ENCODE data around the gene MAGI1. TPM values are rescaled to one million over a fixed set of nuclear protein-coding genes. Genes with fewer than 3 reads are reported as not detected.

The MAGI1 gene
- total RNA-seq, 1 donor from 2014 or later: 49.8 TPM

DNA sequence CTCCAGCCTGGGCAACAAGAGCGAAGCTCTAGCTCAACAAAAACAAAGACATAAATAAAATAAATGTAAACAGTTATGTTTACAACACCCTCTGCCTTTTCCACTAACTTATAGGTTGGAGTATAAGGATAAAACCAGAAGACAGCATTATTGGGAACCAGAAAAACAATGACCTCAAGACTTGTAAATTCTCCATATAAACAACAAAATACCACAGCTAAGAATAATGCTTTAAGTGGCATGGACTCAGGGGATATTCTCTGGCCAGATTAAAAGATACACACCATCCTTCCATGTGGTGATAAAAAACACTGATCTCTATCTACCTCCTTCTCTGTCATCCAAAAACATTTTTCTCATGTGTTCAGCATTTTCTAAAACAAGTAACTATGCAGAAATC lies 500.6 kb downstream of the MAGI1 start:
- Mint-ChIP-seq H3K4me3 (no peak overlapping the region), H3K9me3 (no peaks in the 10 kb centered on the region), H3K27ac (ENCODE audit: unreplicated experiment) (no peak overlapping the region), H3K4me1 (peaks cover 34% of the 10 kb centered on the region), H3K27me3 (ENCODE audit: low read depth) (no peaks in the 10 kb centered on the region), H3K36me3 (ENCODE audit: low read depth) (peaks cover 5% of the 10 kb centered on the region)
- TF ChIP-seq CTCF (conservative IDR thresholded peaks at IDR 0.05): no peak
- DNase-seq (ENCODE audit: low read depth, low spot score): no peak

GRCh38 chr3:65537109-65537508 lies 501.6 kb downstream of the MAGI1 start:
- Mint-ChIP-seq H3K4me3 (no peak overlapping the region), H3K27me3 (ENCODE audit: low read depth) (no peaks in the 10 kb centered on the region), H3K27ac (ENCODE audit: unreplicated experiment) (no peak overlapping the region), H3K36me3 (ENCODE audit: low read depth) (peaks cover 2% of the 10 kb centered on the region), H3K9me3 (no peaks in the 10 kb centered on the region), H3K4me1 (peaks cover 40% of the 10 kb centered on the region)
- no peak for DNase-seq (ENCODE audit: low read depth, low spot score)
- no peak for TF ChIP-seq CTCF (conservative IDR thresholded peaks at IDR 0.05)

DNA sequence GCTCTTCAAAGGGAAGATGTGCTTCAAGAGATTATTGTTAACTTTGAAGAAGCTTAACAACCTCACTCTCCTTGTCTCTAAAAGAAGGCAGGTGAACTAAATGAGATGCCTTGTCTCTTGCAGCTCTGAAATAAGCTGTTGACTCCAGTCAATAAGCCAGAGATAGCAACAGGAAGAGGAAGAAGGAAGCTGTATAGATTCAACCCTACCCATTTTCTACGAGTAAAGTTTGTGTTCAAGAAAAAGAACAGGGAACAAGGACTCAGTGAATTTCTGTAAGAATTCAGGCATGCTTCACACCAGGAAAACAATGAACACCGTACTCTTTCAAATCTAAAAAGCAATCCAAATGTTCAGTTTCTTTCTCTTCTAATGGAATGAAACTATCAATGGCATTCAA lies 503.5 kb downstream of the MAGI1 start:
- H3K27ac Mint-ChIP-seq (ENCODE audit: unreplicated experiment): no peak overlapping the region
- DNase-seq (ENCODE audit: low read depth, low spot score): no peak
- H3K9me3 Mint-ChIP-seq: no peaks in the 10 kb centered on the region
- H3K27me3 Mint-ChIP-seq (ENCODE audit: low read depth): no peaks in the 10 kb centered on the region
- no peaks in the 10 kb centered on the region for H3K36me3 Mint-ChIP-seq (ENCODE audit: low read depth)
- TF ChIP-seq CTCF (conservative IDR thresholded peaks at IDR 0.05): no peak
- peaks cover 29% of the 10 kb centered on the region for H3K4me1 Mint-ChIP-seq
- no peak overlapping the region for H3K4me3 Mint-ChIP-seq

GRCh38 chr3:65534805-65535204 lies 503.9 kb downstream of the MAGI1 start:
- no peaks in the 10 kb centered on the region for H3K36me3 Mint-ChIP-seq (ENCODE audit: low read depth)
- TF ChIP-seq CTCF (conservative IDR thresholded peaks at IDR 0.05): no peak

DNA sequence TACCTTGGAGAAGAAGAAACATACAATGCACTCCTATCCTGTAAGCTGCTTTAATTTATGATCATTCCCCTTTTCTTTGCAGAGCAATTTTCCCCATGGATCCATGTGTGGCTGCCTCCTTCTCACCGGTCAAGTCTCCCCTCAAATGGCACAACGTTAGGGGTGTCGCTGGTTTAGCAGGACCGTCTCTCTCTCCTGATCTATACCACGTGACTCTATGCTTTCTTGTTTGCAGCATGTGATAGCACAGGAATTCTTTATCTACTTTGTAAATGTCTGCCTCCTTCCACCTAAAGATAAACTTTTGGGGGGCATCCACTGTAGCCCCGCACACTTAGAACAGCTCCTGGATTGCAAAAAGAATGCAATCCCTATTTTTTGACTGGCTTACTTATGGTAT lies 506.0 kb downstream of the MAGI1 start:
- H3K27ac Mint-ChIP-seq (ENCODE audit: unreplicated experiment): no peak overlapping the region
- H3K36me3 Mint-ChIP-seq (ENCODE audit: low read depth): no peaks in the 10 kb centered on the region
- H3K4me3 Mint-ChIP-seq: no peak overlapping the region
- no peak for DNase-seq (ENCODE audit: low read depth, low spot score)
- no peaks in the 10 kb centered on the region for H3K27me3 Mint-ChIP-seq (ENCODE audit: low read depth)
- peaks cover 29% of the 10 kb centered on the region for H3K4me1 Mint-ChIP-seq
- no peaks in the 10 kb centered on the region for H3K9me3 Mint-ChIP-seq
- TF ChIP-seq CTCF (conservative IDR thresholded peaks at IDR 0.05): no peak

More at GRCh38 chr3:65534805-65535204, 503.9 kb downstream of the MAGI1 start:
- Mint-ChIP-seq H3K27ac (ENCODE audit: unreplicated experiment) (no peak overlapping the region), H3K9me3 (no peaks in the 10 kb centered on the region), H3K4me1 (peaks cover 29% of the 10 kb centered on the region), H3K27me3 (ENCODE audit: low read depth) (no peaks in the 10 kb centered on the region), H3K4me3 (no peak overlapping the region)
- DNase-seq (ENCODE audit: low read depth, low spot score): no peak

DNA sequence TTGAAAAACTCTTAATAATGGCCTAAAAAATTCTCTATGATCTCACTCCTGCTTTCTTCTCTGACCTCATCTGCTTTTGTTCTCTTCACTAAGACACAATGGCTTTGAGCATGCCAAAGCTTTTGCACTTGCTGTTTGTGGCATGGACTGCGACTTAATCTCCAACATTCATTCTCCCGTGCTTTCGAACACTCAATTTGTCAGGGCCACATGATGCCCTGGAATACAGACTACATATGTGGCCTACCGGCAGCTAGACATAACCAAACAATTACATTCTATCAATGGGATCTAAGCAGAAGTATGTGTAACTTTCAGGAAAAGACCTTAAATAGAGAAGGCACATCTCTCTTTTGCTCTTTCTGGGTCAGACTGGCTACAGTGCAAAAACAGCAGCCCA lies 506.5 kb downstream of the MAGI1 start:
- Mint-ChIP-seq H3K4me3 (no peak overlapping the region), H3K27me3 (ENCODE audit: low read depth) (no peaks in the 10 kb centered on the region), H3K27ac (ENCODE audit: unreplicated experiment) (peak overlapping the region; percentile 2), H3K9me3 (no peaks in the 10 kb centered on the region), H3K36me3 (ENCODE audit: low read depth) (no peaks in the 10 kb centered on the region), H3K4me1 (peaks cover 27% of the 10 kb centered on the region)
- no peak for DNase-seq (ENCODE audit: low read depth, low spot score)
- no peak for TF ChIP-seq CTCF (conservative IDR thresholded peaks at IDR 0.05)

Data from neural crest cell (in vitro differentiated cells).